Fibroblast of villous mesenchyme (primary cell): Measurements from ENCODE around the gene SMG6. TPM values are rescaled to one million over a fixed set of nuclear protein-coding genes. Genes with fewer than 3 reads are reported as not detected.

Source experiments
- DNase-seq: peaks from one replicate; pipeline ENCODE4 v3.0.0-alpha.2; 2010; ENCODE audit warnings: low read depth
- H3K4me3 ChIP-seq: 2 replicates; pipeline ENCODE4 v1.5.1; 2011; ENCODE audit warnings: low read depth, mild to moderate bottlenecking, low read length
- total RNA-seq: library from RNA; depleted of rRNA; stranded (reverse); fragments of >200 nt; gene quantifications from 2 replicates; pipeline ENCODE4 v1.2.3, GENCODE V29; 2012
- TF ChIP-seq, protein P1 (sequence below): IDR thresholded peaks from 2 replicates; pipeline ENCODE4 v1.5.1; 2012; ENCODE audit warnings: low read depth, mild to moderate bottlenecking, low read length; ENCODE audit not compliant: insufficient read depth

Gene SMG6
- 50.5 and 60.6 TPM in 2 replicates for total RNA-seq

DNA sequence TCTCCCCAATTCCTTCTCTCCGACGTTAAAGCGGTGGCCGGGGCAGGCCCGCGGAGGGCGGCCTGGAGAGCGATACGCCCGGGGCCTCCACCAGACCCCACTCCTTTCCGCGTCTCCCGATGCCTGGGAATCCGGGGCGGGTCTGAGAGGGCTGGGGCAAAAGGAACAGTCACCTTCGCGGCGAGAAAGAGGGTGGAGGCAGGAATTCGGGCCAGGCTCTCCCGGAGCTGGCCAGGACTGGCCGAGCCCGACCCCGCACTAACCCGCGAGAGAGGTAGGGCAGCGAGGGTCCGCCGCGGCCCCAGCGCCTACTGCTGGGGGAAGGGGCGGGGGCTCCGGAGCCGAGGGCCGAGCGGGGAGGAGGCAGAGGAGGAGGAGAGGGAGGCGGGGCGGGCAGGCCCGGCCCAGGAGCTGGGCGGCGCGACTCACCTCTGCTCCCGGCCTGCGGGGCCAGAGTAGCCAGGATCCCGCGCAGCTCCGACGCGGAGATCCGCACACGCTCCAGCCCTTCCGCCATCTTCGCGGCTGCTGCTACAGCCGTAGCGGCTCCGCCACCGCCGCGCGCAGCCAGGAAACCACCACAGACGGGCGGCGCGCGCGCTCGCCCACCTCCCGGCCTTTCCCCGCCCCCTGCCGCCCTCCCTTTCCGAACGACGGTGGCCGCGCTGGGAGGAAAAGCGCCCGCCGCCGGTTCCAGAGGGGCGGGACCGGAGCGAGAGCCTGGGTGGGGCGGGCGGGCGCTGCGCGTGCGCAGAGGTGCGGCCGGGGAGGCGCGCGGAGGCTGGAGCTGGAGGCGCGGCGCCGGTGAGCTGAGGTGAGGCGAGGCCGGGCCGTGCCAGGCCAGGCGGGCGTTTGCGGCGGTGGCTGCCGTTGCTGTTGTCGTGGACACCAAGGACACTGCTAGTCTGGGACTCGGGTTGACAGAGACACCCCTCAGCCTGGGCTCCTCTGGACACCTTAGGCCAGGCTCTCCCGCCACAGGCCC lies at the start of gene SMG6, which contains the start of gene SRR:
SMG6 (minus strand) TSS at position 582 of the 985 bp plus-strand sequence; CDS start at position 517, 65 bp downstream.
SRR (plus strand) TSS at position 747 of the 985 bp plus-strand sequence. CDS start 11,611 bp downstream, outside the sequence.
- peak within 1 kb of the TSS; percentile 93 for H3K4me3 ChIP-seq
- TF ChIP-seq, protein P1, sequence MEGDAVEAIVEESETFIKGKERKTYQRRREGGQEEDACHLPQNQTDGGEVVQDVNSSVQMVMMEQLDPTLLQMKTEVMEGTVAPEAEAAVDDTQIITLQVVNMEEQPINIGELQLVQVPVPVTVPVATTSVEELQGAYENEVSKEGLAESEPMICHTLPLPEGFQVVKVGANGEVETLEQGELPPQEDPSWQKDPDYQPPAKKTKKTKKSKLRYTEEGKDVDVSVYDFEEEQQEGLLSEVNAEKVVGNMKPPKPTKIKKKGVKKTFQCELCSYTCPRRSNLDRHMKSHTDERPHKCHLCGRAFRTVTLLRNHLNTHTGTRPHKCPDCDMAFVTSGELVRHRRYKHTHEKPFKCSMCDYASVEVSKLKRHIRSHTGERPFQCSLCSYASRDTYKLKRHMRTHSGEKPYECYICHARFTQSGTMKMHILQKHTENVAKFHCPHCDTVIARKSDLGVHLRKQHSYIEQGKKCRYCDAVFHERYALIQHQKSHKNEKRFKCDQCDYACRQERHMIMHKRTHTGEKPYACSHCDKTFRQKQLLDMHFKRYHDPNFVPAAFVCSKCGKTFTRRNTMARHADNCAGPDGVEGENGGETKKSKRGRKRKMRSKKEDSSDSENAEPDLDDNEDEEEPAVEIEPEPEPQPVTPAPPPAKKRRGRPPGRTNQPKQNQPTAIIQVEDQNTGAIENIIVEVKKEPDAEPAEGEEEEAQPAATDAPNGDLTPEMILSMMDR: no peak
- peak; percentile 90 for DNase-seq

DNA sequence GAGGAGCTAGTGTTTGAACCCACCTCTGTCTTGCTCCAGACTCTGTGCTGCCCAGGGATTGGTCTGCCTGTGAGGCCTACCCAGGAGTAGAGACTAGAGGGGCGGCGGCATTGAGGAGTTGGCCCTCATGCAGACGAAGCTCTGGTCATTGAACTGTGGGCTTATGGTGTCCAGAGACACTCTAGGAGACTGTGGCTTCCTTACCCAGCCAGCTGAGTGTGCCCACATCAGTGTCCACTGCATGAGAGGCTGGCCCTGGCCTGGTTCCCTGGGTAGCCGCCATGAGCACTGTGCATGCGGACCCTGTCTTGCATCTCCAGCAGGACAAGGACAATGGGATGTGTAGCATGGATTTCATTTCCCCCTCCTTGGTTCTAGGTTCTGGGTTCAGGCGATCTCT lies 47.7 kb upstream of the SMG6 start:
- TF ChIP-seq, protein P1: no peak
- no peak for DNase-seq

DNA sequence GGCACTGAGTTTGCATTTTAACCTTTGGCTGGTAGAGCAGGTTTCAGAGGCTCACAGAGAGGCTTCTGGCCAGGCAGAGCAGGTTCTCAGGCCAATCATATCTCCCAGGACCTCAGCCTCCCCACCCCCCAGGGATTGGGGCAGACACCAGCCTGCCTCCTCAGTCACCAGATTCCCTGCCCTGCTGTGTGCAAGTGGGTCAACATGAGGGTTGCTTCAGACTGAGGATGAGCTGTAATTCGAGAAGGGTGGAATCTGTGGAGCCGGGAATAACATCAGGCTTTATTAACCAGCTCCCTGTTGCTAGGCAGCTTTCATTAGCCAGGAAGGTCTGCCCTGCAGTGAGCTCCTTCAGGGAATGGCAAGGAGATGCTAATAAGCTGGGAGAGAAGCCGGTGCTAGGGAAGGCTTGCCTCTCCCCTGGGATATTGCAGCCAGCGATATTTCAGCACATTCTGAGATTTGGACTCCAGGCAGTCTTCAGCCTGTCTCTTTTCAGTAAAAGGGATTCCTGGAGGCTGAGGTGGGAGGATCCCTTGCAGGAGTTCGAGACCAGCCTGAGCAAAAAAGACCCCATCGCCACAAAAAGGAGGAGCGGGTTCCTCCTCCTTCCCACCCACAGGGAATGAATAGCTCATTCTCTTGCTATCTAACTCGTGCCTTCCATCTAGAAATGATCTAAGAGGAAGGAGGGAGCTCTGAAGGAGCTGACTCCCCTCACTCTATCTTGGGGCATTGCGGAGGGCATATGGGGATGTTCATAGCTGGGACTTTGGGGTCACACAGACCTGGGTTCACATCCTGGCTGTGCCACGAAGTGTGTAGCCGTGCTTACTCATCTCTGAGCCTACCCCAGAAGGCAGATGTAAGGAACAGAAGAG lies 44.5 kb upstream of the SMG6 start:
- no peak overlapping the region for H3K4me3 ChIP-seq
- DNase-seq: peak; percentile 94
- TF ChIP-seq, protein P1: no peak

More for the DNA sequence above, 47.7 kb upstream of the SMG6 start:
- no peak overlapping the region for H3K4me3 ChIP-seq

DNA sequence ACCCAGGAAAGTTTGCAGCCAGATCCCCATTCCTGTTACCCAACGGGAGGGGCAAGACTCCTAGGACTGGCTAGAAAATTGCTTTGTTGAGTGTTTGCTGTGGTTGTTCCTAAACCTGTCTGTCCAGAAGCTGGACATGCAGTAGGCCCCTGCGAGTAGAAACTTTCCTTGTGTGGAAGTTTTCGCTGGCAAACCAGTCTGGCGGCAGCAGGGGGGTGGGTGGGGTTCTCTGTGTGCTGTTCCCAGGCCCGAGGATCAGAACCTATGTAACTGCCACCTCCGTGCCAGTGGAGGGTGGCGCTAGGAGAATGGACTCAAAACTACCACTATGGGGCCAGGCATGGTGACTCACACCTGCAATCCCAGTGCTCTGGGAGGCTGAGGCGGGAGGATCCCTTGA lies 42.9 kb upstream of the SMG6 start:
- no peak overlapping the region for H3K4me3 ChIP-seq
- DNase-seq: no peak
- TF ChIP-seq, protein P1: no peak

DNA sequence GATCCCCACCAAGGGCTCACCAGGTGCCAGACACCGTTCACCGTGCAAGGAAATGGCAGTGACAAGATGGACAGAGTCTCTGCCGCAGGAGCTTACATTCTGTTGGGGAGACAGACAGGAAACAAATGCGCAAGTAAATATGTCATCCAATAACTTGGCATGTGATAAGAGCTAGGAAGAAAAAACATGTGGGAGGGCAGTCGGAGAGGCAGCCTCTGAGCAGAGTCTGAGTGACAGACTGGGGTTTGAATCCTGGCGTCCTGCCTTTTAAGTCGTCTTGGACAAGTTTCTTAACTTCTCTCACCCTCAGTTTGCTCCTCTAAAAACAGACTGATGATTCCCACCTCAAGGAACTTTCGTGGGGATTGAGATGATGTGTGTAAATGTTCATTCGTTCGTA lies 40.9 kb upstream of the SMG6 start:
- DNase-seq: peak; percentile 7

DNA sequence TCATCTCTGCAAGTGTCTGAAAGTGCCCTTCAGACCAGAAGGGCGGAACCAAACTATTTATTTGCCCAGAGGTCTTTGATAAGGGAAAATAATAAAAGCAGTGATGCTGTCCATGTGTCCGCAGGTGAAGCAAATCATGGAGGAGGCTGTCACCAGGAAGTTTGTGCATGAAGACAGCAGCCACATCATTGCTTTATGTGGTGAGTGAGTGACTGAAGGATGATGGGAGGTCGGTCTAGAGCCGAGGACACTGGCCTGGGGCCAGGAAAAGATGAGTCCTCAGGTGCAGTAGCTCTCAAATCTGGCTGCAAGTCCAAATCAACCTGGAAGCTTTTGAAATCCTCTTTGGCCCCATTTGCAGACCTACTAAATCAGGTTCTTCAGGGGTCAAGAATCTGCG lies 39.8 kb upstream of the SMG6 start:
- no peak for DNase-seq
- TF ChIP-seq, protein P1: no peak
- H3K4me3 ChIP-seq: no peak overlapping the region

More for the DNA sequence above, 40.9 kb upstream of the SMG6 start:
- H3K4me3 ChIP-seq: no peak overlapping the region
- TF ChIP-seq, protein P1: no peak
